Measurements from ENCODE around the gene C11orf16. TPM values are rescaled to one million over a fixed set of nuclear protein-coding genes. Genes with fewer than 3 reads are reported as not detected.

The C11orf16 gene
- polyA plus RNA-seq, 1 of the 3 experiments (the other 2 are of a cell fraction): not detected

GRCh38 chr11:8871171-8871775, 61.5 kb downstream of the C11orf16 start (continued):
- TF ChIP-seq EP300 (IDR thresholded peaks at IDR 0.05; ENCODE audit: borderline replicate concordance in 1 of 2, low read depth in 1 of 2, low read length in 1 of 2) (peak in 1 of 2 experiments; percentile 70; a peak in 1 of 4 replicates), NRF1 (IDR thresholded peaks at IDR 0.05; ENCODE audit: low read depth, low read length) (no peak), RCOR1 (IDR thresholded peaks at IDR 0.05; ENCODE audit: low read length) (peak; percentile 87), EZH2phosphoT487 (IDR thresholded peaks at IDR 0.05; ENCODE audit: borderline replicate concordance, low read depth) (no peak), SIN3A (IDR thresholded peaks at IDR 0.05; ENCODE audit: borderline replicate concordance, low read depth, low read length) (peak; percentile 83), CHD2 (IDR thresholded peaks at IDR 0.05; ENCODE audit: low read length, partially characterized antibody) (peak; percentile 49), TEAD4 (IDR thresholded peaks at IDR 0.05; ENCODE audit: borderline replicate concordance, insufficient read depth) (no peak), TCF12 (IDR thresholded peaks at IDR 0.05) (peak; percentile 98), USF2 (IDR thresholded peaks at IDR 0.05; ENCODE audit: borderline replicate concordance, low read depth, low read length) (peak; percentile 64), NFIC (IDR thresholded peaks at IDR 0.05; ENCODE audit: borderline replicate concordance) (0 out of 2 replicates have a peak, but pooled peaks have one; percentile 7)

- peaks cover 22% of the 10 kb centered on the region for H3F3A ChIP-seq (replicated peaks; ENCODE audit: insufficient read depth)
- H3K36me3 ChIP-seq (replicated peaks in 1 of 2; ENCODE audit: control insufficient read depth in 1 of 2, insufficient read depth in 2 of 2, low read length in 1 of 2): no peaks in the 10 kb centered on the region
- POLR2A ChIA-PET: interaction anchor here (0.8 to 2.6 kb wide), 7 partner anchors 8 to 188 kb away, joined by 3 to 28 read pairs (median 4); partner anchors contain the start of genes AKIP1, RPL27A and TRIM66
- peak overlapping the region; percentile 94 to 97 for H3K27ac ChIP-seq (ENCODE audit: low read depth in 2 of 2, low read length in 1 of 2)
- H3K4me1 ChIP-seq (ENCODE audit: control insufficient read depth in 1 of 2, insufficient read depth in 2 of 2, low read depth in 1 of 2, low read length in 1 of 2): peaks cover 7 to 26% of the 10 kb centered on the region in 2 experiments; a peak in 3 of 4 replicates
- H3K9ac ChIP-seq: peak overlapping the region; percentile 91
- H2AFZ ChIP-seq (ENCODE audit: low read depth): peak overlapping the region; percentile 94
- H3K79me2 ChIP-seq (ENCODE audit: insufficient read depth): peaks cover 51% of the 10 kb centered on the region
- TF ChIP-seq SMC3 (IDR thresholded peaks at IDR 0.05; ENCODE audit: low read depth, low read length) (no peak), MXI1 (IDR thresholded peaks at IDR 0.05; ENCODE audit: low read depth, low read length) (peak; percentile 48), RCOR1 (IDR thresholded peaks at IDR 0.05; ENCODE audit: low read length) (no peak), NRF1 (IDR thresholded peaks at IDR 0.05; ENCODE audit: low read depth, low read length) (no peak), CHD2 (IDR thresholded peaks at IDR 0.05; ENCODE audit: low read length, partially characterized antibody) (peak; percentile 20), RAD21 (IDR thresholded peaks at IDR 0.05; ENCODE audit: low read length) (peak; percentile 41), FOXM1 (IDR thresholded peaks at IDR 0.05; ENCODE audit: low read depth) (no peak), USF1 (IDR thresholded peaks at IDR 0.05; ENCODE audit: borderline replicate concordance, low read depth) (no peak), MEF2A (IDR thresholded peaks at IDR 0.05; ENCODE audit: borderline replicate concordance, low read depth) (no peak)
- H3K4me2 ChIP-seq: peak overlapping the region; percentile 75
- no peaks in the 10 kb centered on the region for H3K9me3 ChIP-seq
- 0% methylated on average over 8 of the region's 81 CpGs for WGBS (ENCODE audit: low lambda C conversion rate)
- no peaks in the 10 kb centered on the region for H3K9me2 ChIP-seq
- H4K20me1 ChIP-seq (ENCODE audit: insufficient read depth): peaks cover 20% of the 10 kb centered on the region
- CTCF ChIA-PET: interaction anchor here (0.6 to 1.6 kb wide), 8 partner anchors 36 to 281 kb away, joined by 3 to 5 read pairs (median 3); no protein-coding TSS in a partner anchor
- H3K4me3 ChIP-seq (ENCODE audit: low read depth in 2 of 2, low read length in 1 of 2): peak overlapping the region; percentile 73 to 85
- peak; percentile 91 for DNase-seq
- no peaks in the 10 kb centered on the region for H3K27me3 ChIP-seq (ENCODE audit: insufficient read depth)
These were observed 62.2 kb downstream of the C11orf16 start for GRCh38 chr11:8870411-8871170.

Small RNA genes lying within 50 kb of the gene (small RNA-seq; reads per million reads assigned to genes)
- gene RF00019: 0 reads per million in 7 experiments

Other genes with a start within 250 kb of the C11orf16 start
- 47.9 and 55.3 TPM in 2 replicates for gene AKIP1, start 21.8 kb downstream of the C11orf16 start, polyA plus RNA-seq (2012; rRNA removed)
- gene ASCL3, start 10.1 kb upstream of the C11orf16 start, polyA plus RNA-seq (2012; rRNA removed): not detected in 2 replicates
- gene TMEM9B, start 31.5 kb upstream of the C11orf16 start, polyA plus RNA-seq (2012; rRNA removed): 21.8 and 29.3 TPM in 2 replicates
- gene NRIP3, start 71.1 kb upstream of the C11orf16 start, polyA plus RNA-seq (2012; rRNA removed): 2.1 and 2.6 TPM in 2 replicates
- 0.70 and 0.76 TPM in 2 replicates for gene SCUBE2, start 158.7 kb upstream of the C11orf16 start, polyA plus RNA-seq (2012; rRNA removed)